GM18870 (cell line): ENCODE data around the gene STARD10.

ENCODE experiments used
- ATAC-seq: cut with Tn5 transposase; IDR thresholded peaks from one replicate; pipeline ENCODE4 v1.9.1; 2021; ENCODE audit warnings: moderate library complexity; ENCODE audit not compliant: unreplicated experiment

STARD10 gene

GRCh38 chr11:72781313-72782080 is 12.3 kb downstream of the STARD10 start:
- ATAC-seq: no peak

GRCh38 chr11:72781063-72781312 is 12.9 kb downstream of the STARD10 start:
- no peak for ATAC-seq

- no peak for ATAC-seq
Observed at GRCh38 chr11:72780296-72781062, 13.4 kb downstream of the STARD10 start.

GRCh38 chr11:72779495-72780128 is 14.2 kb downstream of the STARD10 start:
- ATAC-seq: no peak

- no peak for ATAC-seq
Observed at GRCh38 chr11:72778535-72779494, 15.0 kb downstream of the STARD10 start.

GRCh38 chr11:72777755-72778278 is 16.0 kb downstream of the STARD10 start:
- no peak for ATAC-seq

- ATAC-seq: no peak
Observed at GRCh38 chr11:72776844-72777754, 16.7 kb downstream of the STARD10 start.

GRCh38 chr11:72776117-72776843 is 17.6 kb downstream of the STARD10 start:
- ATAC-seq: no peak

- no peak for ATAC-seq
Observed at GRCh38 chr11:72775288-72776110, 18.3 kb downstream of the STARD10 start.

GRCh38 chr11:72774499-72774898 is 19.3 kb downstream of the STARD10 start:
- no peak for ATAC-seq

- no peak for ATAC-seq
Observed at GRCh38 chr11:72773696-72774095, 20.2 kb downstream of the STARD10 start.

- ATAC-seq: no peak
Observed at GRCh38 chr11:72773291-72773690, 20.6 kb downstream of the STARD10 start.

GRCh38 chr11:72772059-72772458 is 21.8 kb downstream of the STARD10 start:
- ATAC-seq: no peak

- ATAC-seq: no peak
Observed at GRCh38 chr11:72771507-72771906, 22.3 kb downstream of the STARD10 start.

- ATAC-seq: no peak
Observed at GRCh38 chr11:72770799-72771198, 23.0 kb downstream of the STARD10 start.

- no peak for ATAC-seq
Observed at GRCh38 chr11:72769680-72770079, 24.2 kb downstream of the STARD10 start.

- ATAC-seq: no peak
Observed at GRCh38 chr11:72768581-72768980, 25.3 kb downstream of the STARD10 start.
